Mesendoderm (in vitro differentiated cells): ENCODE measurements around the gene ZNRD2.

ENCODE experiments used
- DNase-seq: peaks from one replicate; pipeline ENCODE4 v3.0.0; 2013
- H2AK5ac ChIP-seq: 2 replicates; pipeline ENCODE4 v1.6.1; 2013; ENCODE audit warnings: low read length, inconsistent platforms
- H2BK120ac ChIP-seq: 2 replicates; pipeline ENCODE4 v1.6.1; 2013; ENCODE audit warnings: low read depth, mild to moderate bottlenecking, low read length, moderate library complexity, mixed read lengths
- H2BK15ac ChIP-seq: replicated peaks from 2 replicates; pipeline ENCODE4 v1.6.1; 2013; ENCODE audit warnings: low read depth, mild to moderate bottlenecking, moderate library complexity
- H2BK5ac ChIP-seq: 2 replicates; pipeline ENCODE4 v1.6.1; 2013; ENCODE audit warnings: low read length, inconsistent platforms
- H3K18ac ChIP-seq: 2 replicates; pipeline ENCODE4 v1.6.1; 2013; ENCODE audit warnings: mild to moderate bottlenecking, low read length, mixed read lengths
- H3K23ac ChIP-seq: one replicate; pipeline ENCODE4 v1.6.1; 2013; ENCODE audit warnings: low read length
- H3K27ac ChIP-seq: 2 replicates; pipeline ENCODE4 v1.5.1; 2013; ENCODE audit warnings: low read depth, mild to moderate bottlenecking, inconsistent platforms, low read length, moderate library complexity
- H3K27me3 ChIP-seq: 2 replicates; pipeline ENCODE4 v1.6.1; 2013; ENCODE audit warnings: low read length, control low read depth, mild to moderate bottlenecking, inconsistent platforms; ENCODE audit not compliant: insufficient read depth, poor library complexity
- H3K36me3 ChIP-seq: 2 replicates; pipeline ENCODE4 v1.6.1; 2013; ENCODE audit warnings: low read length, inconsistent platforms; ENCODE audit not compliant: control insufficient read depth, insufficient read depth
- H3K4ac ChIP-seq: one replicate; pipeline ENCODE4 v1.6.1; 2013; ENCODE audit warnings: low read depth, mild to moderate bottlenecking, low read length, moderate library complexity
- H3K4me1 ChIP-seq: 2 replicates; pipeline ENCODE4 v1.6.1; 2013; ENCODE audit warnings: low read depth, low read length, inconsistent platforms; ENCODE audit not compliant: control insufficient read depth
- H3K4me2 ChIP-seq: 2 replicates; pipeline ENCODE4 v1.6.1; 2013; ENCODE audit warnings: low read length
- H3K4me3 ChIP-seq: 2 replicates; pipeline ENCODE4 v1.5.1; 2013; ENCODE audit warnings: mild to moderate bottlenecking, low read length
- H3K56ac ChIP-seq: one replicate; pipeline ENCODE4 v1.6.1; 2013; ENCODE audit warnings: low read length
- H3K79me1 ChIP-seq: 2 replicates; pipeline ENCODE4 v1.6.1; 2013; ENCODE audit warnings: low read length, inconsistent platforms
- H3K79me2 ChIP-seq: 2 replicates; pipeline ENCODE4 v1.6.1; 2013; ENCODE audit warnings: mild to moderate bottlenecking, low read length; ENCODE audit not compliant: control insufficient read depth, insufficient read depth
- H3K9ac ChIP-seq: 2 replicates; pipeline ENCODE4 v1.6.1; 2013; ENCODE audit warnings: low read length, inconsistent platforms
- H4K5ac ChIP-seq: one replicate; pipeline ENCODE4 v1.6.1; 2013; ENCODE audit warnings: low read length
- H4K8ac ChIP-seq: one replicate; pipeline ENCODE4 v1.6.1; 2013; ENCODE audit warnings: low read depth, mild to moderate bottlenecking, control low read depth, low read length, moderate library complexity
- whole genome bisulfite sequencing: extraction: QIAGEN DNeasy Blood & Tissue Kit; methylation state at CpG from one replicate; pipeline ENCODE4 v1.1.7; 2013; ENCODE audit warnings: low lambda C conversion rate, missing lambda C conversion rate; ENCODE audit not compliant: insufficient coverage; ENCODE audit errors: extremely low coverage; 5-methylcytosine and 5-hydroxymethylcytosine counted together

Gene ZNRD2

GRCh38 chr11:65569164-65569972 lies 909 bp upstream of the ZNRD2 start:
- Histone ChIP-seq H3K23ac (no peak overlapping the region), H3K79me2 (peaks cover 8% of the 10 kb centered on the region)

GRCh38 chr11:65571420-65571819 lies 1.1 kb downstream of the ZNRD2 start:
- Histone ChIP-seq H4K8ac (no peak overlapping the region), H3K23ac (no peak overlapping the region), H4K5ac (no peak overlapping the region), H3K27me3 (no peaks in the 10 kb centered on the region), H3K36me3 (no peaks in the 10 kb centered on the region), H3K27ac (no peak overlapping the region), H3K4me1 (peaks cover 11% of the 10 kb centered on the region), H2BK120ac (no peak overlapping the region), H3K9ac (peak overlapping the region; percentile 92), H3K4me2 (peak overlapping the region; percentile 77), H3K4me3 (no peak overlapping the region), H2BK5ac (no peak overlapping the region), H3K18ac (no peak overlapping the region), H3K4ac (no peak overlapping the region), H3K79me2 (peaks cover 8% of the 10 kb centered on the region), H3K56ac (peak overlapping the region; percentile 98), H3K79me1 (peaks cover 9% of the 10 kb centered on the region), H2BK15ac (no peak overlapping the region), H2AK5ac (no peak overlapping the region)
- DNase-seq: no peak
- no CpG with 5 or more reads among the region's 9 CpGs for WGBS

More at GRCh38 chr11:65569164-65569972, 909 bp upstream of the ZNRD2 start:
- H3K18ac ChIP-seq: peak overlapping the region; percentile 22
- no peaks in the 10 kb centered on the region for H3K36me3 ChIP-seq
- WGBS: no CpG with 5 or more reads among the region's 28 CpGs
- peak overlapping the region; percentile 98 for H3K56ac ChIP-seq
- peaks cover 9% of the 10 kb centered on the region for H3K4me1 ChIP-seq
- peak overlapping the region; percentile 65 for H3K4me3 ChIP-seq
- no peak for DNase-seq
- peaks cover 9% of the 10 kb centered on the region for H3K79me1 ChIP-seq
- H3K4ac ChIP-seq: peak overlapping the region; percentile 64
- peak overlapping the region; percentile 86 for H3K9ac ChIP-seq
- H4K5ac ChIP-seq: no peak overlapping the region
- H3K4me2 ChIP-seq: peak overlapping the region; percentile 81
- no peak overlapping the region for H2AK5ac ChIP-seq
- no peaks in the 10 kb centered on the region for H3K27me3 ChIP-seq
- H2BK120ac ChIP-seq: no peak overlapping the region
- no peak overlapping the region for H2BK5ac ChIP-seq
- H2BK15ac ChIP-seq: no peak overlapping the region
- peak overlapping the region; percentile 76 for H4K8ac ChIP-seq
- H3K27ac ChIP-seq: peak overlapping the region; percentile 84

DNA sequence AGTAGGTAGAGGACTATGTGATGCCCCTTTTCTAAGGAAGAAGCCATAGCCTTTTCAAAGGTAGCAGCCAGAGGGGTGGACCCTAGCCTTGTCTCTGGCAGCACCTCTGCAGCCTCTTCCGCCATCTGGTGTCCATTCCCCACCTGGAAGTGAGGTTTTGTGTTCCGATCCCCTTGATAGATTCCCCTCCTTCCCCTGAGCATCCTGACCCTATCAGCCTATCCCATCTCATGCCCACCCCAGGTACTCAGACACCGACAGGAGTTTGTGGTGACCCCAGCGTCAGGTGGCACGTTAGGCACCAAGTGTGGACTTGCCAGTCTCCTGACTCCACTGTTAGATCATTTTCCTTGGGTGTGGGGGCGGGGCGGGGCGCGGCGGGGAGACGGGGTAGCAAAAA lies 1.7 kb downstream of the ZNRD2 start:
- Histone ChIP-seq H2BK120ac (no peak overlapping the region), H3K23ac (no peak overlapping the region), H3K27me3 (no peaks in the 10 kb centered on the region), H3K9ac (peak overlapping the region; percentile 67), H4K5ac (no peak overlapping the region), H3K79me1 (peaks cover 9% of the 10 kb centered on the region), H3K36me3 (no peaks in the 10 kb centered on the region), H3K4ac (no peak overlapping the region), H3K4me2 (peak overlapping the region; percentile 92), H3K4me3 (no peak overlapping the region), H3K27ac (no peak overlapping the region), H4K8ac (no peak overlapping the region), H2AK5ac (no peak overlapping the region), H2BK15ac (no peak overlapping the region), H3K79me2 (peaks cover 8% of the 10 kb centered on the region), H2BK5ac (no peak overlapping the region), H3K4me1 (peaks cover 11% of the 10 kb centered on the region), H3K56ac (peak overlapping the region; percentile 74), H3K18ac (peak overlapping the region; percentile 16)
- DNase-seq: peak; percentile 91
- no CpG with 5 or more reads among the region's 11 CpGs for WGBS

- Histone ChIP-seq H2AK5ac (no peak within 1 kb of the TSS), H3K23ac (peak within 1 kb of the TSS; percentile 57), H3K36me3 (no peaks in the 10 kb centered on the region), H4K8ac (no peak within 1 kb of the TSS), H2BK5ac (no peak within 1 kb of the TSS), H3K27ac (no peak within 1 kb of the TSS), H3K4me2 (peak within 1 kb of the TSS; percentile 92), H3K9ac (peak within 1 kb of the TSS; percentile 92), H2BK15ac (no peak within 1 kb of the TSS), H3K18ac (peak within 1 kb of the TSS; percentile 43), H3K79me1 (peaks cover 9% of the 10 kb centered on the region), H3K79me2 (peaks cover 8% of the 10 kb centered on the region), H2BK120ac (no peak within 1 kb of the TSS), H3K4me1 (peaks cover 11% of the 10 kb centered on the region), H3K4ac (no peak within 1 kb of the TSS), H4K5ac (no peak within 1 kb of the TSS), H3K4me3 (peak within 1 kb of the TSS; percentile 58), H3K56ac (peak within 1 kb of the TSS; percentile 90), H3K27me3 (no peaks in the 10 kb centered on the region)
- no CpG with 5 or more reads among the region's 86 CpGs for WGBS
- DNase-seq: peak; percentile 86
Measured at GRCh38 chr11:65572356-65573051, 2.2 kb downstream of the ZNRD2 start, which contains the start of gene FAM89B. Gene FAM89B (plus strand): TSS chr11:65572538. CDS start chr11:65572670, 132 bp downstream.

DNA sequence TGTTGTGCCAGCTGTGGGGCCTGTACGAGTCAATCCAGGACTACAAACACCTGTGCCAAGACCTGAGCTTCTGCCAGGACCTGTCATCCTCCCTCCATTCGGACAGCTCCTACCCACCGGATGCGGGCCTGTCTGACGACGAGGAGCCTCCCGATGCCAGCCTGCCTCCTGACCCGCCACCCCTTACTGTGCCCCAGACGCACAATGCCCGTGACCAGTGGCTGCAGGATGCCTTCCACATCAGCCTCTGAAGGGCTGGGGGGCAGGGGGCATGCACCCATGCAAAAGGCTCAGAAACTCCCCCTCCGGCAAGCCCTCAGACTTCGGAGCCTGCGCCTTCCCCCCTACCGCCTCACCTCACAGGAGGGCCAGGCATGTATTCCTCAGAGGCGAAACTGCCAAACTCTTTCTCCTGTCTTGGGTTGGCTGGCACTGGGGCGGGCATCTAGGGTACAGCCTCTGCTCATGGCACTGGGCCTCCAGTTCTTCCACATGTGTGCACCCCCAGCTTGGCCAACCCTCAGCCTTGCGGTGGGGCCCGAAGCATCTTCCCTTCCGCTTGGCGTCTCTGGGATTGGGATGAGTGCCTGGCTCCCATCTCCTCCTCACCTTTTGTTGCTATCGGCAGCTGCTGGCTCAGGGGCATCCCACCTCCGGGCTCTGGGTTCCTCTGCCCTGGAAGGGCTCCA lies 3.3 kb downstream of the ZNRD2 start:
- Histone ChIP-seq H4K5ac (no peak overlapping the region), H3K4me2 (peak overlapping the region; percentile 61), H3K9ac (peak overlapping the region; percentile 86), H4K8ac (no peak overlapping the region), H3K27ac (no peak overlapping the region), H3K4me3 (no peak overlapping the region), H2BK15ac (no peak overlapping the region), H2AK5ac (no peak overlapping the region), H3K79me1 (peaks cover 9% of the 10 kb centered on the region), H3K79me2 (peaks cover 8% of the 10 kb centered on the region), H3K27me3 (no peaks in the 10 kb centered on the region), H3K18ac (no peak overlapping the region), H3K36me3 (no peaks in the 10 kb centered on the region), H3K4me1 (peaks cover 11% of the 10 kb centered on the region), H3K56ac (peak overlapping the region; percentile 90), H3K4ac (no peak overlapping the region), H3K23ac (no peak overlapping the region), H2BK5ac (no peak overlapping the region), H2BK120ac (no peak overlapping the region)
- no CpG with 5 or more reads among the region's 22 CpGs for WGBS
- no peak for DNase-seq
